OCI-M2 (cell line): ENCODE measurements around the gene ACSM3.
"Not testable (repeated sequence)": the region's sequence is repeated elsewhere in the genome, so short reads cannot be mapped to it uniquely, and the experiment has no call there.

Source experiments
- DNase-seq: peaks from one replicate; lab custom pipeline; 2025; ENCODE audit not compliant: unreplicated experiment; lab: John Stamatoyannopoulos, UW

ACSM3 gene

GRCh38 chr16:20755238-20755637, 8.6 kb upstream of the ACSM3 start:
- DNase-seq = no peak

- not testable (repeated sequence) for DNase-seq
Measured at GRCh38 chr16:20755799-20756198, 8.0 kb upstream of the ACSM3 start.

- no peak for DNase-seq
Measured at GRCh38 chr16:20760346-20760745, 3.5 kb upstream of the ACSM3 start.

GRCh38 chr16:20761175-20761574, 2.6 kb upstream of the ACSM3 start:
- no peak for DNase-seq

GRCh38 chr16:20762404-20763123, 1.2 kb upstream of the ACSM3 start:
- DNase-seq = no peak

- DNase-seq = not testable (repeated sequence)
Measured at GRCh38 chr16:20764448-20764847, 634 bp downstream of the ACSM3 start.

GRCh38 chr16:20765732-20766131, 1.9 kb downstream of the ACSM3 start:
- DNase-seq = no peak

GRCh38 chr16:20766294-20766693, 2.5 kb downstream of the ACSM3 start:
- DNase-seq = no peak

- no peak for DNase-seq
Measured at GRCh38 chr16:20767577-20767976, 3.8 kb downstream of the ACSM3 start.

GRCh38 chr16:20768121-20768520, 4.3 kb downstream of the ACSM3 start:
- no peak for DNase-seq

- DNase-seq = no peak
Measured at GRCh38 chr16:20768818-20769217, 5.0 kb downstream of the ACSM3 start.

- DNase-seq = no peak
Measured at GRCh38 chr16:20773679-20774078, 9.9 kb downstream of the ACSM3 start.

GRCh38 chr16:20774703-20775362, 11.0 kb downstream of the ACSM3 start:
- no peak for DNase-seq

- no peak for DNase-seq
Measured at GRCh38 chr16:20781697-20782096, 17.9 kb downstream of the ACSM3 start.

- no peak for DNase-seq
Measured at GRCh38 chr16:20782470-20782869, 18.7 kb downstream of the ACSM3 start.

GRCh38 chr16:20784204-20784603, 20.4 kb downstream of the ACSM3 start:
- no peak for DNase-seq

- no peak for DNase-seq
Measured at GRCh38 chr16:20789130-20789529, 25.3 kb downstream of the ACSM3 start.

- DNase-seq = no peak
Measured at GRCh38 chr16:20791923-20792612, 28.3 kb downstream of the ACSM3 start.

GRCh38 chr16:20798364-20798763, 34.5 kb downstream of the ACSM3 start:
- DNase-seq = no peak

GRCh38 chr16:20799599-20799998, 35.8 kb downstream of the ACSM3 start:
- DNase-seq = no peak

- no peak for DNase-seq
Measured at GRCh38 chr16:20801278-20801677, 37.5 kb downstream of the ACSM3 start.

- DNase-seq = no peak
Measured at GRCh38 chr16:20803192-20803560, 39.4 kb downstream of the ACSM3 start.
